ENCODE results near the gene LPCAT2. TPM values are rescaled to one million over a fixed set of nuclear protein-coding genes. Genes with fewer than 3 reads are reported as not detected.

LPCAT2 gene
- total and polyA plus RNA-seq, 2 experiments from 2014 or later = 7.8 to 23.8 TPM

- Mint-ChIP-seq H3K36me3 (ENCODE audit: low read depth) (no peaks in the 10 kb centered on the region), H3K4me3 (no peak overlapping the region), H3K27me3 (ENCODE audit: insufficient read depth, low read depth, poor library complexity) (no peaks in the 10 kb centered on the region), H3K9me3 (peaks cover 10% of the 10 kb centered on the region; the same call in 2 of the 3 replicates), H3K4me1 (peaks cover 19% of the 10 kb centered on the region), H3K27ac (no peak overlapping the region)
- TF ChIP-seq EZH2 (IDR thresholded peaks at IDR 0.05; ENCODE audit: low read depth, unreplicated experiment) (no peak), CREB1 (CRISPR knock-in tag; IDR thresholded peaks at IDR 0.05; ENCODE audit: low read depth) (no peak), ETS1 (IDR thresholded peaks at IDR 0.05) (no peak), ZNF331 (CRISPR knock-in tag; IDR thresholded peaks at IDR 0.05; ENCODE audit: low read depth) (no peak), STAT1 (IDR thresholded peaks at IDR 0.05; ENCODE audit: unreplicated experiment) (no peak), EZH2phosphoT487 (IDR thresholded peaks at IDR 0.05; ENCODE audit: unreplicated experiment) (no peak), ZNF114 (CRISPR knock-in tag; IDR thresholded peaks at IDR 0.05) (no peak), NANOG (IDR thresholded peaks at IDR 0.05; ENCODE audit: borderline replicate concordance) (no peak), REST (IDR thresholded peaks at IDR 0.05; ENCODE audit: unreplicated experiment) (no peak)
- TF ChIP-seq, protein P1, sequence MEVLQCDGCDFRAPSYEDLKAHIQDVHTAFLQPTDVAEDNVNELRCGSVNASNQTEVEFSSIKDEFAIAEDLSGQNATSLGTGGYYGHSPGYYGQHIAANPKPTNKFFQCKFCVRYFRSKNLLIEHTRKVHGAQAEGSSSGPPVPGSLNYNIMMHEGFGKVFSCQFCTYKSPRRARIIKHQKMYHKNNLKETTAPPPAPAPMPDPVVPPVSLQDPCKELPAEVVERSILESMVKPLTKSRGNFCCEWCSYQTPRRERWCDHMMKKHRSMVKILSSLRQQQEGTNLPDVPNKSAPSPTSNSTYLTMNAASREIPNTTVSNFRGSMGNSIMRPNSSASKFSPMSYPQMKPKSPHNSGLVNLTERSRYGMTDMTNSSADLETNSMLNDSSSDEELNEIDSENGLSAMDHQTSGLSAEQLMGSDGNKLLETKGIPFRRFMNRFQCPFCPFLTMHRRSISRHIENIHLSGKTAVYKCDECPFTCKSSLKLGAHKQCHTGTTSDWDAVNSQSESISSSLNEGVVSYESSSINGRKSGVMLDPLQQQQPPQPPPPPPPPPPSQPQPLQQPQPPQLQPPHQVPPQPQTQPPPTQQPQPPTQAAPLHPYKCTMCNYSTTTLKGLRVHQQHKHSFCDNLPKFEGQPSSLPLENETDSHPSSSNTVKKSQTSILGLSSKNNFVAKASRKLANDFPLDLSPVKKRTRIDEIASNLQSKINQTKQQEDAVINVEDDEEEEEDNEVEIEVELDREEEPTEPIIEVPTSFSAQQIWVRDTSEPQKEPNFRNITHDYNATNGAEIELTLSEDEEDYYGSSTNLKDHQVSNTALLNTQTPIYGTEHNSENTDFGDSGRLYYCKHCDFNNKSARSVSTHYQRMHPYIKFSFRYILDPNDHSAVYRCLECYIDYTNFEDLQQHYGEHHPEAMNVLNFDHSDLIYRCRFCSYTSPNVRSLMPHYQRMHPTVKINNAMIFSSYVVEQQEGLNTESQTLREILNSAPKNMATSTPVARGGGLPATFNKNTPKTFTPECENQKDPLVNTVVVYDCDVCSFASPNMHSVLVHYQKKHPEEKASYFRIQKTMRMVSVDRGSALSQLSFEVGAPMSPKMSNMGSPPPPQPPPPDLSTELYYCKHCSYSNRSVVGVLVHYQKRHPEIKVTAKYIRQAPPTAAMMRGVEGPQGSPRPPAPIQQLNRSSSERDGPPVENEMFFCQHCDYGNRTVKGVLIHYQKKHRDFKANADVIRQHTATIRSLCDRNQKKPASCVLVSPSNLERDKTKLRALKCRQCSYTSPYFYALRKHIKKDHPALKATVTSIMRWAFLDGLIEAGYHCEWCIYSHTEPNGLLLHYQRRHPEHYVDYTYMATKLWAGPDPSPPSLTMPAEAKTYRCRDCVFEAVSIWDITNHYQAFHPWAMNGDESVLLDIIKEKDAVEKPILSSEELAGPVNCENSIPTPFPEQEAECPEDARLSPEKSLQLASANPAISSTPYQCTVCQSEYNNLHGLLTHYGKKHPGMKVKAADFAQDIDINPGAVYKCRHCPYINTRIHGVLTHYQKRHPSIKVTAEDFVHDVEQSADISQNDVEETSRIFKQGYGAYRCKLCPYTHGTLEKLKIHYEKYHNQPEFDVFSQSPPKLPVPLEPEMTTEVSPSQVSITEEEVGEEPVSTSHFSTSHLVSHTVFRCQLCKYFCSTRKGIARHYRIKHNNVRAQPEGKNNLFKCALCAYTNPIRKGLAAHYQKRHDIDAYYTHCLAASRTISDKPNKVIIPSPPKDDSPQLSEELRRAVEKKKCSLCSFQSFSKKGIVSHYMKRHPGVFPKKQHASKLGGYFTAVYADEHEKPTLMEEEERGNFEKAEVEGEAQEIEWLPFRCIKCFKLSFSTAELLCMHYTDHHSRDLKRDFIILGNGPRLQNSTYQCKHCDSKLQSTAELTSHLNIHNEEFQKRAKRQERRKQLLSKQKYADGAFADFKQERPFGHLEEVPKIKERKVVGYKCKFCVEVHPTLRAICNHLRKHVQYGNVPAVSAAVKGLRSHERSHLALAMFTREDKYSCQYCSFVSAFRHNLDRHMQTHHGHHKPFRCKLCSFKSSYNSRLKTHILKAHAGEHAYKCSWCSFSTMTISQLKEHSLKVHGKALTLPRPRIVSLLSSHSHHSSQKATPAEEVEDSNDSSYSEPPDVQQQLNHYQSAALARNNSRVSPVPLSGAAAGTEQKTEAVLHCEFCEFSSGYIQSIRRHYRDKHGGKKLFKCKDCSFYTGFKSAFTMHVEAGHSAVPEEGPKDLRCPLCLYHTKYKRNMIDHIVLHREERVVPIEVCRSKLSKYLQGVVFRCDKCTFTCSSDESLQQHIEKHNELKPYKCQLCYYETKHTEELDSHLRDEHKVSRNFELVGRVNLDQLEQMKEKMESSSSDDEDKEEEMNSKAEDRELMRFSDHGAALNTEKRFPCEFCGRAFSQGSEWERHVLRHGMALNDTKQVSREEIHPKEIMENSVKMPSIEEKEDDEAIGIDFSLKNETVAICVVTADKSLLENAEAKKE (CRISPR knock-in tag; IDR thresholded peaks at IDR 0.05) = no peak
- TF ChIP-seq, protein P2, sequence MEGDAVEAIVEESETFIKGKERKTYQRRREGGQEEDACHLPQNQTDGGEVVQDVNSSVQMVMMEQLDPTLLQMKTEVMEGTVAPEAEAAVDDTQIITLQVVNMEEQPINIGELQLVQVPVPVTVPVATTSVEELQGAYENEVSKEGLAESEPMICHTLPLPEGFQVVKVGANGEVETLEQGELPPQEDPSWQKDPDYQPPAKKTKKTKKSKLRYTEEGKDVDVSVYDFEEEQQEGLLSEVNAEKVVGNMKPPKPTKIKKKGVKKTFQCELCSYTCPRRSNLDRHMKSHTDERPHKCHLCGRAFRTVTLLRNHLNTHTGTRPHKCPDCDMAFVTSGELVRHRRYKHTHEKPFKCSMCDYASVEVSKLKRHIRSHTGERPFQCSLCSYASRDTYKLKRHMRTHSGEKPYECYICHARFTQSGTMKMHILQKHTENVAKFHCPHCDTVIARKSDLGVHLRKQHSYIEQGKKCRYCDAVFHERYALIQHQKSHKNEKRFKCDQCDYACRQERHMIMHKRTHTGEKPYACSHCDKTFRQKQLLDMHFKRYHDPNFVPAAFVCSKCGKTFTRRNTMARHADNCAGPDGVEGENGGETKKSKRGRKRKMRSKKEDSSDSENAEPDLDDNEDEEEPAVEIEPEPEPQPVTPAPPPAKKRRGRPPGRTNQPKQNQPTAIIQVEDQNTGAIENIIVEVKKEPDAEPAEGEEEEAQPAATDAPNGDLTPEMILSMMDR (conservative IDR thresholded peaks at IDR 0.05; ENCODE audit: low read depth in 2 of 2) = no peak
- Histone ChIP-seq H3K4me2 (no peak overlapping the region), H3K4me3 (no peak overlapping the region), H3F3A (replicated peaks; ENCODE audit: low read depth) (no peaks in the 10 kb centered on the region), H4K20me1 (replicated peaks; ENCODE audit: insufficient read depth) (no peaks in the 10 kb centered on the region), H3K27me3 (ENCODE audit: insufficient read depth) (no peaks in the 10 kb centered on the region), H3K27ac (ENCODE audit: low read depth) (no peak overlapping the region), H2AFZ (no peak overlapping the region), H3K36me3 (ENCODE audit: insufficient read depth) (no peaks in the 10 kb centered on the region), H3K4me1 (ENCODE audit: insufficient read depth) (peaks cover 16% of the 10 kb centered on the region), H3K79me2 (replicated peaks; ENCODE audit: insufficient read depth) (no peaks in the 10 kb centered on the region), H3K9me2 (ENCODE audit: insufficient read depth) (no peaks in the 10 kb centered on the region)
- DNase-seq (ENCODE audit: low spot score) (no peak), ATAC-seq (no peak)
These were observed 89.1 kb downstream of the LPCAT2 start for GRCh38 chr16:55597928-55598327.
